K562 (cell line): ENCODE data around the gene PPP1R16B. TPM values are rescaled to one million over a fixed set of nuclear protein-coding genes. Genes with fewer than 3 reads are reported as not detected.
A peak's percentile ranks its signal among the peaks of the same experiment; 100 is the strongest.

Experiments
- CREBBP ChIP-seq: IDR thresholded peaks from one replicate; pipeline ENCODE4 v1.6.1; 2012; ENCODE audit warnings: low read depth, mild to moderate bottlenecking, control low read depth, inconsistent platforms, low read length
- ERF ChIP-seq: fragments of 450-650 bp; formaldehyde crosslinking; IDR thresholded peaks from 2 replicates; pipeline ENCODE4 v1.4.0; 2020; ENCODE audit warnings: mild to moderate bottlenecking, mixed read lengths
- MGA ChIP-seq: fragments of 450-650 bp; IDR thresholded peaks from 2 replicates; pipeline ENCODE4 v1.6.1; 2016; ENCODE audit warnings: mild to moderate bottlenecking, moderate library complexity
- POLR3A ChIP-seq: IDR thresholded peaks from 2 replicates; pipeline ENCODE4 v1.6.1; 2011; ENCODE audit warnings: borderline replicate concordance, mild to moderate bottlenecking, moderate library complexity; ENCODE audit not compliant: insufficient read length, insufficient read depth; ENCODE audit errors: extremely low read depth
- RBM39 ChIP-seq: fragments of 200-400 bp; formaldehyde crosslinking; optimal IDR thresholded peaks from 2 replicates; pipeline ENCODE3; 2018; ENCODE audit warnings: low read depth, low read length
- SMARCE1 ChIP-seq: fragments of 450-650 bp; IDR thresholded peaks from 2 replicates; pipeline ENCODE4 v1.7.1; 2016; ENCODE audit warnings: mild to moderate bottlenecking
- ZBTB11 ChIP-seq, 3 experiments: fragments of 200-800 bp in 1 of 3; fragments of 250-450 bp in 1 of 3; fragments of 450-650 bp in 1 of 3; sonication (Bioruptor Pico) in 1 of 3; sonication (Bioruptor generic) in 1 of 3; formaldehyde crosslinking in 1 of 3; IDR thresholded peaks; 2 replicates each; pipeline versions ENCODE4 v1.6.1 to v1.8.0; 2016 to 2022; ENCODE audit warnings: mild to moderate bottlenecking in 2 of 3, missing genetic modification characterization in 2 of 3, missing compliant biosample characterization in 1 of 3, moderate library complexity in 1 of 3
- ZNF274 ChIP-seq: IDR thresholded peaks from 2 replicates; pipeline ENCODE4 v1.6.1; 2011; ENCODE audit warnings: low read depth, mild to moderate bottlenecking, low read length, moderate library complexity, borderline replicate concordance
- ZNF280B ChIP-seq: fragments of 250-450 bp; sonication (Bioruptor Pico); IDR thresholded peaks from 2 replicates; pipeline ENCODE4 v1.5.1; 2021; ENCODE audit warnings: mild to moderate bottlenecking
- polyA plus RNA-seq, 8 experiments: library from polyadenylated mRNA; depleted of rRNA in 4 of 8; stranded (reverse) in 5 of 8; unstranded in 3 of 8; fragments of >200 nt; fragmentation: Nextera tagmentation in 2 of 8; fragmentation: Illumina TruSeq in 1 of 8; extraction: Ambion mirVana in 2 of 8; extraction: Trizol in 1 of 8; gene quantifications; 2 replicates each; pipeline versions ENCODE4 v1.2.1 to v1.2.3, GENCODE V29; 2011 to 2014; ENCODE audit warnings: inconsistent platforms in 1 of 8, missing spikeins in 1 of 8
- total RNA-seq, 7 experiments: library from RNA; depleted of rRNA in 6 of 7; stranded (reverse); fragments of >200 nt in 6 of 7; fragmentation: Illumina TruSeq in 2 of 7; extraction: Trizol in 2 of 7; gene quantifications; 2 replicates each; pipeline versions ENCODE4 v1.2.1 to v1.2.3, GENCODE V29; 2011 to 2021; ENCODE audit warnings: low replicate concordance in 1 of 7

PPP1R16B gene
- total and polyA plus RNA-seq, 9 of the 15 experiments (the other 6 are each of a cell fraction or from before 2014, with no cell fraction given) = 1.5 to 11.5 (median 6.8) TPM

- TF ChIP-seq ZNF274 (no peak), RBM39 (no peak), SMARCE1 (no peak), ERF (CRISPR knock-in tag) (no peak), MGA (peak; percentile 94), CREBBP (no peak), POLR3A (no peak), ZNF280B (CRISPR knock-in tag) (no peak), ZBTB11 (CRISPR knock-in tag; IDR thresholded peaks at IDR 0.05) (0 out of 6 replicates have a peak, but pooled peaks of 1 of the 3 experiments have one; percentile 15)
Observed at GRCh38 chr20:38962044-38962927, 156.8 kb downstream of the PPP1R16B start, which contains the start of gene DHX35 (continued).
